Measurements from ENCODE around the gene NGEF. TPM values are rescaled to one million over a fixed set of nuclear protein-coding genes. Genes with fewer than 3 reads are reported as not detected.
A peak's percentile ranks its signal among the peaks of the same experiment; 100 is the strongest.

NGEF gene
- total RNA-seq, 1 donor from 2014 or later, result 0.16 TPM

GRCh38 chr2:233051241-233052149, 38.4 kb upstream of the NGEF start:
- H3K4me1 ChIP-seq (ENCODE audit: insufficient read depth, low read length), result no peaks in the 10 kb centered on the region
- Mint-ChIP-seq H3K27ac (ENCODE audit: unreplicated experiment) (peak overlapping the region; percentile 28), H3K4me1 (ENCODE audit: low read depth, unreplicated experiment) (no peaks in the 10 kb centered on the region), H3K9me3 (ENCODE audit: unreplicated experiment) (peaks cover 5% of the 10 kb centered on the region), H3K4me3 (ENCODE audit: unreplicated experiment) (no peak overlapping the region), H3K27me3 (ENCODE audit: low read depth, unreplicated experiment) (peaks cover 74% of the 10 kb centered on the region), H3K36me3 (ENCODE audit: low read depth, unreplicated experiment) (no peaks in the 10 kb centered on the region)
- H2AFZ ChIP-seq (ENCODE audit: low read depth, low read length), result peak overlapping the region; percentile 78
- TF ChIP-seq CTCF (IDR thresholded peaks at IDR 0.05; ENCODE audit: insufficient read depth, low read depth, low read length) (no peak), EZH2 (IDR thresholded peaks at IDR 0.05; ENCODE audit: insufficient read depth, low read length) (no peak)
- FAIRE-seq, result no peak
- H3K4me3 ChIP-seq (ENCODE audit: insufficient read depth, low read depth, low read length), result no peak overlapping the region
- DNase-seq (ENCODE audit: low read depth), result peak; percentile 79
- no peak overlapping the region for H3K9ac ChIP-seq (ENCODE audit: low read length)
- H3K4me2 ChIP-seq (ENCODE audit: low read length), result peak overlapping the region; percentile 39
- peaks cover 5% of the 10 kb centered on the region for H3K27me3 ChIP-seq (ENCODE audit: insufficient read depth, low read length)
- no peaks in the 10 kb centered on the region for H3K79me2 ChIP-seq (ENCODE audit: insufficient read depth, low read length)
- no peaks in the 10 kb centered on the region for H3K36me3 ChIP-seq (ENCODE audit: insufficient read depth, low read length)
- H3K27ac ChIP-seq (ENCODE audit: low read depth, low read length), result no peak overlapping the region
- no peaks in the 10 kb centered on the region for H4K20me1 ChIP-seq (ENCODE audit: insufficient read depth, low read length)
- no peaks in the 10 kb centered on the region for H3K9me3 ChIP-seq (ENCODE audit: insufficient read depth, low read depth, low read length)

GRCh38 chr2:233049194-233049761, 36.2 kb upstream of the NGEF start:
- peaks cover 64% of the 10 kb centered on the region for H3K27me3 Mint-ChIP-seq (ENCODE audit: low read depth, unreplicated experiment)
- H3K4me3 Mint-ChIP-seq (ENCODE audit: unreplicated experiment), result no peak overlapping the region
- no peak overlapping the region for H3K27ac Mint-ChIP-seq (ENCODE audit: unreplicated experiment)
- H3K9me3 Mint-ChIP-seq (ENCODE audit: unreplicated experiment), result peaks cover 6% of the 10 kb centered on the region
- Histone ChIP-seq H3K36me3 (ENCODE audit: insufficient read depth, low read length) (no peaks in the 10 kb centered on the region), H3K4me3 (ENCODE audit: insufficient read depth, low read depth, low read length) (no peak overlapping the region), H3K27me3 (ENCODE audit: insufficient read depth, low read length) (peaks cover 5% of the 10 kb centered on the region), H3K27ac (ENCODE audit: low read depth, low read length) (no peak overlapping the region), H4K20me1 (ENCODE audit: insufficient read depth, low read length) (no peaks in the 10 kb centered on the region), H3K4me2 (ENCODE audit: low read length) (no peak overlapping the region), H2AFZ (ENCODE audit: low read depth, low read length) (no peak overlapping the region), H3K4me1 (ENCODE audit: insufficient read depth, low read length) (no peaks in the 10 kb centered on the region), H3K9ac (ENCODE audit: low read length) (no peak overlapping the region), H3K9me3 (ENCODE audit: insufficient read depth, low read depth, low read length) (no peaks in the 10 kb centered on the region), H3K79me2 (ENCODE audit: insufficient read depth, low read length) (no peaks in the 10 kb centered on the region)
- FAIRE-seq (no peak), DNase-seq (ENCODE audit: low read depth) (no peak)
- TF ChIP-seq CTCF (IDR thresholded peaks at IDR 0.05; ENCODE audit: insufficient read depth, low read depth, low read length) (no peak), EZH2 (IDR thresholded peaks at IDR 0.05; ENCODE audit: insufficient read depth, low read length) (no peak)
- H3K36me3 Mint-ChIP-seq (ENCODE audit: low read depth, unreplicated experiment), result peaks cover under 1% of the 10 kb centered on the region
- H3K4me1 Mint-ChIP-seq (ENCODE audit: low read depth, unreplicated experiment), result no peaks in the 10 kb centered on the region
